ENCODE data around the gene RPS6KA1.

- no peak for TF ChIP-seq CTCF (conservative IDR thresholded peaks at IDR 0.05 in 1 of 2, IDR thresholded peaks at IDR 0.05 in 1 of 2; ENCODE audit: low read depth in 1 of 2, low read length in 2 of 2)
- no peak for TF ChIP-seq EZH2 (IDR thresholded peaks at IDR 0.05; ENCODE audit: low read length, missing control alignments)
Observed at GRCh38 chr1:26490155-26490554, 39.4 kb upstream of the RPS6KA1 start.
